DLD1 (cell line): ENCODE data around the gene HDAC1.

Experiments
- in situ Hi-C: cut with HindIII; loops from 2 replicates; pipeline ENCODE4 v1.10.0; 2017; ENCODE audit warnings: low sequenced_read_pairs

Gene HDAC1

DNA sequence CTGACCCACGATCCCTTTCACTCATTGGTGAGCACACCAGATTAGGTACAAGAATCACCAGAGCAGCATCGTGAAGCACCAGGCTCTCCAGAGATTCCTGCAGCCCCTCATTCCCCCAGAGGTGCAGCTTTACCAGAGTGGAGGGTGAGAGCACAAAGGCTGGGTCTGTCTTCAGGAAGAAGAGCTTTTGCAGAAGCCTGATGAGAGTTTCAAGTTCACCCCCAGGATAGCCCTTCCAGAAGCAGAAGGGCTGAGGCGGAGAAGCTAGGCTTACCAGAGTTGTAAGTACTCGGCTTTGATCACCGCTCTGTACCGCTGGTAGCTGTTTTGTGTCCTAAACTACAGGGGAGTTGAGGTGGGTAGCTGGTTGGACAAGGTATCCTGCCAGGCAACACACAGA is 73.6 kb downstream of the HDAC1 start:
- in situ Hi-C loops, result no loop called here

- in situ Hi-C loops, result no loop called here
Measured at GRCh38 chr1:32367912-32368635, 76.2 kb downstream of the HDAC1 start.

DNA sequence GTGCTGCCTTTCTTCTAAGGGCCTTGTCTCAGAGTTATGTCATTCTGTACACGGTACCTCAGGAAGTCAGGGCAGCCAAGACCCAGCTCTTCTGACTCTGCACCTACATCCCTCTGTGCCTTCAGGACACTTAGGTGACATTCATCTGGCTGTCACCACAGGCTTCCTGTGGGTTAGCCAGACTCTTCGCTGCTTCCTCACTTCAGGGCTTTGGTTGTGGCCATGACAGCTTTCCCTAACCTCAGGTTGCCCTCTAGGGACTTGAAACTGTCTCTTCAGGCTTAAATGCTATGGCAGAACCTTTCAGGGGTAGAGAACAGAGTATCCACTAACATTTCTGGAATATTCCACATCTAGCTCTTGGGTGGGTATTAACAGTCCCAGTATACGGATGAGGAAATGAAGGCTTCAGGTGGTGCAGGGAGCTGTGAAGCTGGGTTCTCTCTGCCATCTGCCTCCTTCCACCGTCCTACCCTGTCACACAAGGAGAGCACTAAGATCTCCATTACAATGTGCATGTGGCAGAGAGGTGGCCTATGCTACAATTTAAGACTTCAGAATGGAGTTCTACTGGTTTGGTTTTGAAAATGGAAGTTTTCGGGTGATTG is 80.4 kb downstream of the HDAC1 start:
- in situ Hi-C loops, result no loop called here

GRCh38 chr1:32373996-32374592 is 82.2 kb downstream of the HDAC1 start:
- in situ Hi-C loops, result no loop called here

GRCh38 chr1:32376199-32376598 is 84.3 kb downstream of the HDAC1 start:
- in situ Hi-C loops, result no loop called here

DNA sequence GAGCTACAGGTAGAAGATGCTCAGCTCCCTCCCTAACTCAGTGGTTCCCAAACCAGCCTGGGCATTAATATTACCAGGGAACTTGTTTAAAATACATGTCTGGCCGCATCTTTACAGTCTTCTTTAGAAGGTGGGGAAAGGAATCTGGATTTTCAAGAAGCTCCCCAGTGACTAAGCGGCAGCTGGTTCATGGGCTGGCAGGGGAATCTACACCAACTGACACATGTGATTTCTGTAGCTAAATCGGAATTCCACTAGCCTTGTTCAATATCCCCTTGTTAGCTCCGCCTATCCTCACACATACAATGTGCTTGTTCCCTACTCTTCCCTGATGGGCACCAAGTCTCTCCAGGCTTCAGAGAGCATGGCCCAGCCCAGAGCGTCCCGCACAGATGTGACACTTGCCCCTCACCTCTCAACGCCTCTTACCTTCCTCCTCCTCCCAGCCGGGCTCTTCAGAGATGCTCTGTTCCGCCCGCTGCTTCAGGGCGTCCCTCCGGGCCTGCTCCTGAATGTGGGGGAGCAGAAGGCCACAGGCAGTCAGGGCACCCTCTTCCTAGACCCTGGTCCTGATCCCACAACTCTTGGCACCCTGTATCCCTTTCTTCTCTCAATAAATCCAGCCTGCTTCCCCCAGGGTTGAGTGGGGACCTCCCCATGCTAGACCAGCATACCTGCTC is 85.8 kb downstream of the HDAC1 start:
- in situ Hi-C loops, result no loop called here

DNA sequence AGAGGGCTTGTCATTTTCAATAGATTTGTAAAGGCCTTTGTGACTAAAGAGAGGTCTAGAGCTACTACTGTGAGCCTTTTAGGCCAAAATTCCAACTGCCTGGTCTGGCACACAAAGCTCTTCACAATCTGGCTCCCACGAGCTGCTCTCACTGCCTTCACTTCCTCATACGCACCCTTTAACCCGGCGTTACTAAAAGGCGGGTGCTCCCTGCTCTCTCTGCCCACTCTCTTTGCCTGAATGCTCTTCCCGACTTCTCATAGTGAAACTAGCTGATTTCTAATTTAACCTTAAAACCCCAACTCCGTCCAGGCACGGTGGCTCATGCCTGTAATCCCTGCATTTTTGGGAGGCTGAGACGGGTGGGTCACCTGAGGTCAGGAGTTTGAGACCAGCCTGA is 88.2 kb downstream of the HDAC1 start:
- in situ Hi-C loops, result no loop called here
